Endometrial microvascular endothelial cells (primary cell): ENCODE results near the gene CMTM8. TPM values are rescaled to one million over a fixed set of nuclear protein-coding genes. Genes with fewer than 3 reads are reported as not detected.

Experiments used
- in situ Hi-C: cut with HindIII; loops from 2 replicates; pipeline ENCODE4 v1.10.0; 2017; ENCODE audit warnings: low sequenced_read_pairs, low pct_unique_long_range_greater_than_20kb; ENCODE audit errors: inconsistent ontology term
- total RNA-seq: library from RNA; depleted of rRNA; stranded (reverse); fragments of >200 nt; gene quantifications from one replicate; pipeline ENCODE4 v1.2.3, GENCODE V29; 2015; ENCODE audit errors: inconsistent ontology term

The CMTM8 gene
- total RNA-seq, 1 donor from 2014 or later, result 4.7 TPM

DNA sequence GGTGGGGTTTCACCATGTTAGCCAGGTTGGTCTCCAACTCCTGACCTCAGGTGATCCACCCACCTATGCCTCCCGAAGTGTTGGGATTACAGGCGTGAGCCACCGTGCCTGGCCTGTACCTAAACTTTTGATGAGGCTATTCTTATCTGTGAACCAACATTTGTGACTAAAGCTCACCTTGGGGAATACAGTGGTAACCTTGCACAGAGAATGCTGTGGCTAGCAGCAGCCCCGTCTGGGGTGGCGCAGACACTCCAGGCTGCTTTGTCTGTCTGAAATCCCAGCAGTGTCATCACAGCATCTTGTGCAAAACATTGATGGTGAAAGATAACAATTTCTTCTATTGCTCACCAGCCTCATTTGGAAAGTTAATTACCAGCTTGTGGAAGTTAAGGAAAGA, 58.9 kb downstream of the CMTM8 start:
- in situ Hi-C loops, result no loop called here

DNA sequence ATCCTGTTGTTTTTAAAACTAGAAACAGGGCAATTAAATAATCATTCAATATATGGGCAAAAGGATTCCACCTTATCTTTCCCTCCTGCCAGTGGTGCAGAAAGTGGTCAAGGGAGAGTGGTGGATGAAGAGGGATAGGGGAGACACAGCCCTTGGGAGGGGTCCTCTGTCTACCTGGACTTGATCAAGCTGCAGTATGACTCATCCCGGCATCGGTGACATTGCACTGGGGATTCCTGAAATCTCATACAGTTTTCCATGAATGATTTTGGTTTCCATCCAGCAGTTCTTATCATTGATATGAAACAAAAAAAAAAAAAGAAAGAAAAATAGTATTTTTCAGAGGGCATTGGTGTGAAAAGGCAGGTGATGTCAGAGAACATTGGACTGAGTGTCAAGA, 62.9 kb downstream of the CMTM8 start:
- in situ Hi-C loops, result no loop called here

DNA sequence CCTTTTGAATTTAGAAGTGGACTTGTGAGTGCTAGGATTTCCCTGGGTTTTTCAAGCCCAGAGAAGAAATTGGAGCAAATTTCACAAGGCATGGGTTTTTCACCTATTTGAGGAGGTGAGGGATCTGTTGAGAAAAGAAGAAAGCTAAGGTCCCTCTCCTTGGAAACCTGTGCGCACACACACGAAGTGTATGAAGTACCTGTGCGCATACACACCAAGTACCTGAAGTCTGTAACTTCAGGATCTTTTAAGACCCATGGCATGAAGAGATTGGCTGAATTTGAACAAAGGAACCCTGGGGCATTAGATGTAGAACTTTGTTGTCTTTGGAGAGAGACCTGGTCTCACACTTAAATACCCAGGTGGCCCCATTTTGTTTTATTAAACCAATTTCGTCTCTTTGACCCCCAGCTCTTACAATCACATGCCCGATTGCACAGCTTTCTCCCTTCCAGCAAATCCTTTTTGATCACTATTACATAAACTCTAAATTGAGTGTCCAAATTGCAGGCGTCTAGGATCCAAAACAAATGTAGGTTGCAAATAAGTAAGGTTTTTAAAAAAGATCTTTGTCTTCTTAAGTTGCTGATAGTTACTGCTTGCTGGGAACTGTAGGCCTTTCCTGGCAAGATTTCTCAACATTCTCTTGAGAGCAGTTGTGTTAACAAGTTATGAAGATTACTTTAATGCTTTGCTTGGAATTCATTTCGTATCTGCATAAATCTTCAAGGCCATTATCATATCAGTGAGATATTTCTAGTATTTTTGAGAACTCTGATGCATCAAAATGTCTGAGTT, 64.3 kb downstream of the CMTM8 start:
- in situ Hi-C loops, result no loop called here

DNA sequence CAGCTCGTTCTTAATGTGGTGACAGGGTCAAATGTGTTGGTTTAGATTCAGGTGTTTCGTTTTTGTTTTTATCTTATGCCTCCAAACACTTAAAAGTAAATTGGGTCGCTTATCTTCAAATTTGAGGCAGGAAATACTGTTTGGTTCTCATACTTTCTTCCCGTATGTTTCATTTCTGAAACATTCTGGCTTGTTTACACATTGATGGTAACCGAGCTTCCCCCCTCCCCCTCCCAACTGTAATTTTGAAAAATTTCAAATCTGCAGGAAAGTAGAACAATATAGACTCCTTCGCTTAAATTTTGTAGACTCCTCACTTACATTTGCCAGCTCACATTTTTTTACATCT, 64.9 kb downstream of the CMTM8 start:
- in situ Hi-C loops, result no loop called here

DNA sequence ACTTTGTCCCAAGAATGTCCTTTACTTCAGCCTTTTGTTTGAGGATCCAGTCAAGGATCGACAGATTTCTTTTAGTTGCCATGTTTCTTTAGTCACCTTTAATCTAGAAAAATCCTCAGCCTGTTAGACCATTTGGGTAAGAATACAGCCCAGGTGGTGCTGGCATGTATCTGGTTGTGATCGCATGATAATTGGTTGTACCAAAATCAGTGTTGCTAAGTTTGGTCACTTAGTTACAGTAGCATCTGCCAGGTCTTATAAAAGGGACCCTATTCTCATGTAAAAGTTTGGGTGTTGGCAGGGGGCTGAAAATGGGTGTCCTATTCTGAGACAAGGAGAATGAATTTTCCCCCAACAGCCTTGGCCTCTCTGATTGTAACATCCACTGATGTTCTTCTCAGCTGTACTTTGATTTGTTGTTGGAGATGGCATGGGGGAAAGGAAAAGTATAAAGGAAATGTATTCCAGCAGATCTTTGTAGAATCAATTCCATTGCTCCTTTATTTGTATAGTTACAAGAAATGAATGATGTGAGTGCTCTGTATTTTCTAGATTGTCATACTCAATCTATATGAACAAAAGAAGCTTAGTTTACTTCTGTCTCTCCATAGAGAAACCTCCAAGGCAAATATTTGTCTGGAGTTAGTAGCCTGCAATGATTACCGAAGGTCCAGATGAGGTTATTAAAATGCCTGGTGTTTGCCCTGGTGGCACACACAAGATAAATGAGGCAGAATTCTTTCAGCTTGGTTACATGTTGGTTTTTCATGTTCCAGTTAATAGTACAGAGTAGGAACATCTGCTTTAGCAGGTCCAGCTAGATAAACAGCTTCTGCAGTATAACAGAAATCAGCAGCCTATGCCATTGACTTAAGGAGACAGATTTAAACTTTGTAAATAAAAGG, 65.7 kb downstream of the CMTM8 start:
- in situ Hi-C loops, result no loop called here

DNA sequence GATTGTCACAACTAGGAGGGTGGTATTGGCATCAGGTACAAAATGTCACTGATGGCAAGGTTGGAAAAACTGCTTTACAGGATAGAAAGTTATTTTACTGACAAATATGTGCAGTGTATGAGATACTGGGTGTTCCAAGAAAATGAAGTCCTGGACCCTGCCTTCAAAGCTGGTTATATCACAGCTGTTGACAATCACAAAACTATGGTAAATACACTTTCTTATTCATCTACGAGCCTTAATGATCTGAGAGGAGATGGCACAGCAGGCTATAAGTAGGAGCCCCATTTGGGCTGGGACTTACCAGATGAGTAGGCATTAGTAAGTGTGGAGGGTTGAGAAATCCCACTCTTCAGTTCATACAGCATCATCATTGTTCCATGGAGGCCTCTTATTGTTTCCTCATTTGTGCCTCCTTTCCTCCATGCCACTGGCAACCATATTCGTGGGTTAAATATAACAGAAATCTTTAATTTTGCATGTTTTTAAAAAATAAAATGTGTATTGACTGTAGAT, 66.9 kb downstream of the CMTM8 start:
- in situ Hi-C loops, result no loop called here

DNA sequence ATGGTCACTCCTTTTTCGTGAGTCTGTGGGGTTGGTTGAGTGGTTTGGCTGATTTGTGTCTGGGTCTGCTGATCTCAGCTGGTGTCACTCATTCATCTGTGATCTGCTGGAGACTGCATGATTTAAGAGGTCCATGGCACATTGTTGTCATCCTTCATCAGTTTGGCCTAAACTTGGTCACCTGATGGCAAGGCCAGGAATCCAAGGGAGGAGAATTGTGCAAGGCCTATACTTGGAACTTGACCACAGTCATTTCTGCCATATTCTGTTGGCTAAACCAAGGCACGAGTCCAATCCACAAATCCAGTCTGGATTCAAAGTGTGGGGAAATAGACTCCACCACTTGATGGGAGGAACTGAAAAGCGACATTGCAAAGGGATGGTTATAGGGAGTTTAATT, 67.6 kb downstream of the CMTM8 start:
- in situ Hi-C loops, result no loop called here

DNA sequence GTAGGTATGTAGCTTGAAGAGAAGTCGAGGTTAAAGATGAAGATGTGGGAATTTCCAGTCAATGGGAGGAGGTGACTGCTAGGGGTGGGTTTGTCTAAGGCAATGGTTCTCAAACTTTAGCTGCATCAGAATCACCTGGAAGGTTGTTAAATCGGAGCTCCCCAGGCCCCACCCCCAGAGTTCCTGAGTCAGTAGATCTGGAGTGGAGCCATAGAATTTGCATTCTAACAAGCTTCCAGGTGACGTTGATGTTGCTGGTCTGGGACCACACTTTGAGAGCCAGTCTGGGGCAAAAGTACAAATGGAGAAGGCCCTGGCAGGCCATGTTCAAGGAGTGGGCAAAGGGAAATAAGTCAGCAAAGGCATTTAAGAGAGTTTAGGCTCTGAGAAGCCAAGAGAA, 69.1 kb downstream of the CMTM8 start:
- in situ Hi-C loops, result no loop called here

DNA sequence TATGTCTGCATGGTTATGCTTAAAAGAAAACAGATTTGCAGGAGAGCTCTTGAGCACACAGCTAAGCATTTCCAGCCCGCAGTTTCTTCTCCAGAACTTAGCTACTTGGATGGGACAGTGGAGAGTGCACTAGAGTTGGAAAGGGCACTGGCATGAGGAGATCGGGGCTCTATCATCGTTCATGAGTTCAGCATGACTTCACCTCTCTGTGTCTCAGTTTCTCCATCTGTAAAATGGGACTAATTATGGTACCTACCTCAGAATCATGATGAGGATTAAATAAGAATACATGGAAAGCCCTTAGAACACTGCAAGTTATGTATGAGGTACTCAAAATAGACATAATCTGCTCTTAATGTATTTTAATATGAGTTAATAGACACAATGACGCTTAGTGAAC, 69.9 kb downstream of the CMTM8 start:
- in situ Hi-C loops, result no loop called here

DNA sequence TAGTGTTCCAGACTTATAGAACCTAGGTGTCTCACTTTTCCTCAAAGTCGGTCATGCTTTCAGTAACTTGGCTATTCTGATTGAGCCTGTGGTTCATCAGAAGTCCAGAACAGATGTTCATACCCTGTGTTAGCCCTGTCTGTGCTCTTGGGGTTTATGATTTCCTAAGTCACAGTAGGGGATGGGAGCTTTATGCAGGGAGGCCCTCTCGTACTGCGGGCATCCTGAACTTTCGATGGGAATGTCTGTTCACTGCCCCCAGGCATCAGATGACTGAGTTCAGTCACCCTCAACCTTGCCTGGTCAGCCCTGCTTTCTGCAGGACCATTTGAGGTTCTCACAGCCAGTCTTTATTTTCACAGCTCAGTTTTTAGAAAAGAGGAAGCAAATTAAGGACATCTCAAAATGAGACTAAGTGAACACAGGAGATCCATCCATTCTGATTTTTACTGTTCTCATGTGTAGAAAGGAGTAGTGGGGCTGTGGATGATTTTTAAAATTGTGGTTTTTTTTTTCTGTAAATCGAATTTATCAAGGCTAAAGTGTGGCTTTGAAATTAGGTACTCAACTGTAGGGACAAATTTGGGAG, 71.3 kb downstream of the CMTM8 start:
- in situ Hi-C loops, result no loop called here

DNA sequence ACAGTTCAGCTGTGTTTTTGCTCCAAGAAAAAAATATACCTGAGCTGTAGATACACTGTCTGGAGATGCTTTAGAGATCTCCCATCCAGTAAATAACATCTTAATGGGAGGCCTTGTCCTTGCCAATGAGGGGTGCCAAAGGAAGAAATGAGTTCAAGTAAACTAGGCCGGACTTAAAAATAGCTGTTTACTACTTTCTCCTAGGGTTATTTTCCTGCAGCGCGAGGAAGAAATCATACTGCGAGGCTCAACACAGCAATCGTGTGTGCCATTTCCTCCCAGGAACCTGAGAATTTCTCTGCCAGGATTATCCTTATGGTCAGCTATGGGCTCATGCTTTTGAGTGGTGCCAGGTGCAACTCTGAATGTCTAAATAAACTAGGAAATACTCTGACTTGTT, 71.9 kb downstream of the CMTM8 start:
- in situ Hi-C loops, result no loop called here

DNA sequence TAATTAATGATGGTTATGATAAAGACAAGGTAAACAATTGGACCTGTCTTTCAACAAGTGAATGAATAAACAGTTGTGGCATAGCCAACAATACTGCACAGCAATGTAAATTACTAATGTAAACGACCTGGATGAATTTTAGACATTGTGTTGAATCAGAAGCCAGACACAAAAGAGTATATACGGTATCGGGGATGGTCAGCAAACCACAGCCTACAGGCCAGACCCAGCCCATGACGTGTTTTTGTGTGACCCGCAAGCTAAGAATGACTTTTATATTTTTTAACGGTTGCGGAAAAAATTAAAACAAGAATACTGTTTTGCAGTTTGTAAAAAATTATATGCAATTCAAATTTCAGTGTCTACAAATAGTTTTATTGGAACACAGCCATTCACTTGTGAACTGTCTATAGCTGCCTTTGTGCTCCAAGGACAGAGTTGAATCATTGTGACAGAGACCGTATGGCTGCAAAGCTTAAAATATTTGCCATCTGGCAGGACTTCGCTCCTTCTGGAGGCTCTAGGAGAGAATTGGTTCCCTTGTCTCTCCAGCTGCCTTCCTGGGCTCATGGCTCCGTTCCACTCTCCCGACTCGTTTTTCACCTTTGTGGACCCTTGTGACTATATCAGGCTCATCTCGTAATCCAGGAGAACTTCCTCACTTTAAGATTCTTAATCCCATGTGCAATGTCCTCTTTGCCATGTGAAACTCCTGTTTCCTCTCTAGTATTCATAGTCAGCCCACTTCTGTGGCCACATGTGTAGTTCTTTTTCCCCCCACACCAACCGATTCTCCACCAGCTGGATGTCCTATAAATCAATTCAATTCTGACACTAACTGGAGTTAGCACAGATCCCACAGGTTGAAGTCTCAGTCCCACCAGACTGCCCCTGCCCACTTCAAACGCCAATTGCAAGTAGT, 72.7 kb downstream of the CMTM8 start:
- in situ Hi-C loops, result no loop called here

DNA sequence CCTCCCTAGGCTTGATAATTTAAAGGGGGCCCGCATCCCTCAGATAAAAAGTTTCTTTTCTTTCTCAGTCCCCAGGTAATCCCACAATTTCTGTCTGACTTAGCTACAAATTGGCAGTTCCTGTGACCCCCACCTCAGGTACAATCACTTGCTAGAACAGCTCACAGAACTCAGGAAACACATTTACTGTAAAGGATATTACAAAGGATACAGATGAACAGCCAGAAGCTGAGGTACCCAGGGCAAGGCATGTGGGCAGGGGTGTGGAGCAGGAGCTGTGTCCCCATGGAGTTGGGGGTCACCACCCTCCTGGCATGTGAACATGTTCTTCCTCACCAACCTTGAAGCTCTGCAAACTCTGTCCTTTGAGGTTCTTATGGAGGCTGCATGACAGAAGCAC, 73.8 kb downstream of the CMTM8 start:
- in situ Hi-C loops, result no loop called here

DNA sequence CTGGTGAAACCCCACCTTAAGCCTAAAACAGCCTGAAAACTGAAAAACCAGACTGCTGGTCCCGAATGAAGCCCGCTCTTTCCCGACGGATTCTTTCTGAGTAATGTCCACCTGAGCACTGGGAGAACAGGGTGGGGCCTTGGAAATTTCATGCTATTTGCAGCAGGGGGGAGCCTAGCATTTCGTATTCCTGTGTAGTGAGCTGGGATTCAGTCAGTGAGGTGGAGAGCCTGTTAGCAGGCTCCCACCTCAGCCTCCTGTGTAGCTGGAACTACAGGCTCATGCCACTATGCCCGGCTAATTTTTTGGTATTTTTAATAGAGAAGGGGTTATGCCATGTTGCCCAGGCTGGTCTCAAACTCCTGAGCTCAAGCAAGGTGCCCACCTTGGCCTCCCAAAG, 74.7 kb downstream of the CMTM8 start:
- in situ Hi-C loops, result no loop called here

DNA sequence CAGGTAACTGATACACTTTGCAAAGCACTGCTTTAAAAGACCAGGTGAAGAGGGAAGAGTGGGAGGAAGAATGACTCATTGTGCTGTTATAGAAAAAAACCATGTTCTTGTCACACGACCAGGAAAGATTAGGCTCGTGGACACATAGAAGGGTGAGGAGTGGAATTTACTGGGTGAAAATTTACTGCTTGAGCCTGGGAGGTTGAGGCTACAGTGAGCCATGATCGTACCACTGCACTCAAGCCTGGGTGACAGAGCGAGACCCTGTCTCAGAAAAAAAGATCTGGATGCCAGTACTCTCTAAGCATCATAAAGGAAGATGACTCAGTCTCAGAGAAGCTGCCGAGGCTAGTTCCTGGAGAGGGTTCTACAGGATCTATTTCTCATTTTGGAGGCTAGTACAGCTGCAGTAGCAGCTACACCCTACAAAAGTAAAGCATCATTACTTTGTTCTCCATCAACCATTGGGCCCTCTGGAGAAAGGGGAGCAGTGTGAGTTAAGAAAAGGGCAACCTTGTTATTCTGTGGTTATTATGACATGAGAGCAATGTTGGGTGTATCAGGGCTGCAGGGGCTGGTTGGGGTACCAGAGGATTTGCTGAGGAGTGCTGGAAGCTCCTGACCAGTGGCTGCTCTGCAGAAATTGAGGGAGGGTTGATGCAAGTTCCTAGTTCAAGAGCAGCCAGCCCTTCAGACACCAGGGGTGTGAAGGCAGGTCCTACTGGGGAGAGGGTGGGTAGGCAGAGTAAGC, 75.4 kb downstream of the CMTM8 start:
- in situ Hi-C loops, result no loop called here

DNA sequence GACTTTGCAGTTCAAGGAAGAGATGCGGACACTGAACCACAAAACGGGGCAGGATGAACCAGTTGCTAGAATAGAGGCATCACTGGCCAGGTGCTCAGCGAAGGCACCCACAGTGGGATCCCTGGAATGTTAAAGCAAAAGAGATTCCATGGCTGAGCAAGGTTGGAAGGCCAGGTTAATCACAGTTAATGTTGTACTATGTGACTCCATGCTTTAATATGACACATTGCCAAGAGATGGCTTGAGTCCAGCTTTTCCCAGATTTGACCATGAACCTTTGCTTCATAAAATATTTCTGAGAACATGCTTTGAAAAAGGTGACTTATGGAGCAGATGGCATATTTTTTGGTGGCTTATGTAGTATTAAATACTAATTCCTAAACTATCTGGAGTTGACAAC, 77.0 kb downstream of the CMTM8 start:
- in situ Hi-C loops, result no loop called here

DNA sequence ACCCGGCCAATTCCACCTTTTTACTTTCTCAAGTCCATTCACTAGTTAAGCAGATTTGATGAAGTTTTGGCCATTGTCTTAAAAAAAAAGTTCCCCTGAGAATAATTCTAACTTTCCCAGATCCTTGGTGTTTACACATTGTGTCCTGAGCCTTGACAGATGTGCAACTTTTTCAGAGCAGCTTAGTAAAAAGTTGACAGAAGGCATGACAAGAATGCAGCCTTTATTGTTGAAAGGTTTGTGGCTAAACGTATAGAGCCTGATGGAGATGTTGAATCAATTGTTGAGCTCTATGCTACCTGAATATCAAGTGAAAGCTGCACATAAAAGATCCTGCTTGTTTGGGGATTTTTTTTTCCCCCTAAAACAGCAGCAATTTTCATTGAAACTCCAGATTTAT, 77.8 kb downstream of the CMTM8 start:
- in situ Hi-C loops, result no loop called here

DNA sequence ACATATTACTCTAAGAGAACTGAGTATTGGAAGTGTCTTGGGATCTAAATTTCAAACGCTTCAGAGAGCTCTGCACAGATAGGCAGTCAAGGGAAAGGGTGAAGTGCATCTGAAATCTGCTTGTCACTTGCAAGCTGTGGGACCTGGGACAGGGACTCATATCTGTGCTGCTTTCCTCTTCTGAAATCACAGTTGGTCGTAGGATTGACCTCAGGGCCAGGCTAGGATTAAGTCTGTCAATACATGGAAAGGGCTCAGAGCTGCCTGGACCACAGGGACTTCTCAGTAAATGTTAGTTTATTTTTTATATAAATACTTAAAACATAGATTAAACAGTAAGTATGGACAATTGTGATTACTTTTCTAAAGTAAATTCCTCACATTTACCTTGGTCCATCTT, 78.5 kb downstream of the CMTM8 start:
- in situ Hi-C loops, result no loop called here
